H1 (cell line): ENCODE measurements around the gene ADGRA3. TPM values are rescaled to one million over a fixed set of nuclear protein-coding genes. Genes with fewer than 3 reads are reported as not detected.

Experiments used
- CTCF ChIA-PET: fragments of 300-600 bp; sonication (Branson Sonifier 250); formaldehyde crosslinking; loops from one replicate; lab custom pipeline; 2021; ENCODE audit not compliant: partially characterized antibody; lab: Charles Lee
- POLR2A ChIA-PET: fragments of 300-600 bp; sonication (Branson Sonifier 250); formaldehyde crosslinking; loops from one replicate; lab custom pipeline; 2021; ENCODE audit warnings: inconsistent platforms; ENCODE audit not compliant: partially characterized antibody; lab: Charles Lee
- DNase-seq, 2 experiments: peaks; one replicate each; pipeline versions ENCODE4 v3.0.0 to v3.0.0-alpha.2; 2010 to 2022; ENCODE audit warnings: low spot score in 2 of 2, low read depth in 1 of 2, mixed read lengths in 1 of 2
- FAIRE-seq: peaks from 2 replicates; lab custom pipeline; 2011; peaks lifted over from hg19 to GRCh38; lab: Jason Lieb, UNC
- H2AFZ ChIP-seq: 2 replicates; pipeline ENCODE4 v1.8.1; 2012; ENCODE audit warnings: low read length, inconsistent platforms
- H2AK5ac ChIP-seq: 2 replicates; pipeline ENCODE4 v1.6.1; 2013; ENCODE audit warnings: low read depth, low read length
- H2BK120ac ChIP-seq: replicated peaks from 2 replicates; pipeline ENCODE3; 2013; ENCODE audit warnings: low read depth, low read length, inconsistent platforms
- H2BK12ac ChIP-seq: 2 replicates; pipeline ENCODE4 v1.6.1; 2013; ENCODE audit warnings: low read depth, low read length
- H2BK15ac ChIP-seq: 2 replicates; pipeline ENCODE4 v1.6.1; 2013; ENCODE audit warnings: low read length
- H2BK20ac ChIP-seq: 2 replicates; pipeline ENCODE4 v1.6.1; 2013; ENCODE audit warnings: low read length
- H2BK5ac ChIP-seq: 2 replicates; pipeline ENCODE4 v1.6.1; 2013; ENCODE audit warnings: low read depth, low read length
- H3K14ac ChIP-seq: 2 replicates; pipeline ENCODE4 v1.6.1; 2013; ENCODE audit warnings: inconsistent platforms; ENCODE audit not compliant: insufficient read length
- H3K18ac ChIP-seq: 2 replicates; pipeline ENCODE4 v1.6.1; 2013; ENCODE audit warnings: low read length; ENCODE audit errors: extremely low read depth
- H3K23ac ChIP-seq: 2 replicates; pipeline ENCODE4 v1.6.1; 2013; ENCODE audit warnings: inconsistent platforms; ENCODE audit not compliant: insufficient read length
- H3K23me2 ChIP-seq: 2 replicates; pipeline ENCODE4 v1.6.1; 2013; ENCODE audit warnings: low read depth, low read length
- H3K27ac ChIP-seq: 2 replicates; pipeline ENCODE4 v1.6.1; 2011; ENCODE audit warnings: low read depth, low read length, inconsistent platforms
- H3K27me3 ChIP-seq, 4 experiments: replicated peaks in 1 of 4; 1 replicate in 1 of 4; 2 replicates in 3 of 4; pipeline versions ENCODE4 v1.6.1 to v1.8.1; 2011 to 2013; ENCODE audit warnings: low read length in 3 of 4, mild to moderate bottlenecking in 3 of 4, inconsistent platforms in 2 of 4, mixed read lengths in 2 of 4, moderate library complexity in 1 of 4; ENCODE audit not compliant: control insufficient read depth in 3 of 4, insufficient read depth in 3 of 4; ENCODE audit errors: extremely low read depth in 1 of 4
- H3K36me3 ChIP-seq, 4 experiments: 2 replicates each; pipeline versions ENCODE4 v1.6.1 to v1.8.1; 2011 to 2013; ENCODE audit warnings: mild to moderate bottlenecking in 4 of 4, low read length in 3 of 4, moderate library complexity in 2 of 4, control low read depth in 1 of 4, inconsistent platforms in 1 of 4; ENCODE audit not compliant: insufficient read depth in 4 of 4, control insufficient read depth in 2 of 4
- H3K4ac ChIP-seq: replicated peaks from 2 replicates; pipeline ENCODE3; 2013; ENCODE audit warnings: low read length, low read depth, mixed read lengths, inconsistent platforms; ENCODE audit not compliant: insufficient read length
- H3K4me1 ChIP-seq, 4 experiments: replicated peaks in 1 of 4; 1 replicate in 1 of 4; 2 replicates in 3 of 4; pipeline versions ENCODE4 v1.6.1 to v1.8.1; 2011 to 2013; ENCODE audit warnings: low read length in 3 of 4, inconsistent platforms in 2 of 4, mixed read lengths in 1 of 4; ENCODE audit not compliant: insufficient read depth in 4 of 4, control insufficient read depth in 3 of 4
- H3K4me2 ChIP-seq, 2 experiments: 2 replicates each; pipeline versions ENCODE4 v1.6.1 to v1.8.1; 2011 to 2013; ENCODE audit warnings: low read depth in 2 of 2, low read length in 2 of 2, control low read depth in 1 of 2, inconsistent platforms in 1 of 2, mild to moderate bottlenecking in 1 of 2; ENCODE audit not compliant: insufficient read depth in 1 of 2
- H3K4me3 ChIP-seq, 4 experiments: fragments of 200-600, 300-600 bp in 1 of 4; sonication (generic), shearing (Covaris generic), sonication (Bioruptor Twin) in 1 of 4; 2 replicates each; pipeline versions ENCODE4 v1.5.1 to v1.8.1; 2011 to 2016; ENCODE audit warnings: low read length in 4 of 4, low read depth in 3 of 4, control low read depth in 2 of 4, inconsistent platforms in 2 of 4, mild to moderate bottlenecking in 2 of 4, mixed read lengths in 1 of 4, moderate library complexity in 1 of 4; ENCODE audit not compliant: insufficient read depth in 2 of 4; ENCODE audit errors: extremely low read depth in 1 of 4
- H3K56ac ChIP-seq: replicated peaks from 2 replicates; pipeline ENCODE3; 2013; ENCODE audit warnings: low read depth, mild to moderate bottlenecking, mixed read lengths, low read length, inconsistent platforms; ENCODE audit not compliant: insufficient read length
- H3K79me1 ChIP-seq: 2 replicates; pipeline ENCODE4 v1.6.1; 2013; ENCODE audit warnings: low read depth, low read length, control low read depth
- H3K79me2 ChIP-seq, 2 experiments: 2 replicates each; pipeline versions ENCODE4 v1.6.1 to v1.8.1; 2012 to 2013; ENCODE audit warnings: low read length in 2 of 2, mild to moderate bottlenecking in 2 of 2, inconsistent platforms in 1 of 2; ENCODE audit not compliant: insufficient read depth in 2 of 2, control insufficient read depth in 1 of 2
- H3K9ac ChIP-seq, 4 experiments: replicated peaks in 1 of 4; 1 replicate in 1 of 4; 2 replicates in 3 of 4; pipeline versions ENCODE4 v1.6.1 to v1.8.1; 2011 to 2013; ENCODE audit warnings: low read depth in 3 of 4, low read length in 3 of 4, control low read depth in 2 of 4, mild to moderate bottlenecking in 2 of 4, moderate library complexity in 2 of 4, inconsistent platforms in 1 of 4; ENCODE audit errors: extremely low read depth in 1 of 4
- H3K9me3 ChIP-seq, 2 experiments: 2 replicates each; pipeline versions ENCODE4 v1.6.1 to v1.8.1; 2012 to 2013; ENCODE audit warnings: mild to moderate bottlenecking in 2 of 2, moderate library complexity in 2 of 2, control low read depth in 1 of 2, inconsistent platforms in 1 of 2, low read depth in 1 of 2, low read length in 1 of 2, mixed read lengths in 1 of 2; ENCODE audit not compliant: insufficient read depth in 2 of 2
- H4K20me1 ChIP-seq, 2 experiments: replicated peaks in 1 of 2; 2 replicates each; pipeline versions ENCODE3 to v1.8.1; 2011 to 2013; ENCODE audit warnings: inconsistent platforms in 2 of 2, low read length in 2 of 2, mild to moderate bottlenecking in 1 of 2; ENCODE audit not compliant: insufficient read depth in 2 of 2, control insufficient read depth in 1 of 2
- H4K5ac ChIP-seq: 2 replicates; pipeline ENCODE4 v1.6.1; 2013; ENCODE audit warnings: low read length, low read depth, mixed read lengths, inconsistent platforms; ENCODE audit not compliant: insufficient read length
- H4K8ac ChIP-seq: 2 replicates; pipeline ENCODE4 v1.8.0; 2013; ENCODE audit warnings: mild to moderate bottlenecking, moderate library complexity, low read length, inconsistent platforms; ENCODE audit not compliant: insufficient read depth; ENCODE audit errors: extremely low read depth
- H4K91ac ChIP-seq: replicated peaks from 2 replicates; pipeline ENCODE3; 2013; ENCODE audit warnings: low read length, mixed read lengths, inconsistent platforms; ENCODE audit not compliant: insufficient read length
- CBX8 ChIP-seq: fragments of 300-800, 300-1000 bp; sonication (generic); IDR thresholded peaks from 2 replicates; pipeline ENCODE4 v1.7.1; 2016; ENCODE audit warnings: low read depth, low read length, borderline replicate concordance
- CREB1 ChIP-seq: IDR thresholded peaks from 2 replicates; pipeline ENCODE4 v1.6.1; 2012; ENCODE audit warnings: inconsistent platforms
- EP300 ChIP-seq, 2 experiments: IDR thresholded peaks; 1 replicate in 1 of 2; 2 replicates in 1 of 2; pipeline ENCODE4 v1.6.1; 2011 to 2012; ENCODE audit warnings: low read depth in 2 of 2, low read length in 2 of 2, mild to moderate bottlenecking in 2 of 2, borderline replicate concordance in 1 of 2, inconsistent platforms in 1 of 2, moderate library complexity in 1 of 2
- JUN ChIP-seq: IDR thresholded peaks from 2 replicates; pipeline ENCODE4 v1.6.1; 2011; ENCODE audit warnings: low read depth, mild to moderate bottlenecking, improper control_type of control experiment, low read length
- RAD21 ChIP-seq, 2 experiments: IDR thresholded peaks in 1 of 2; conservative IDR thresholded peaks in 1 of 2; 2 replicates each; pipeline ENCODE4 v1.6.1; 2011; ENCODE audit warnings: low read depth in 2 of 2, low read length in 2 of 2, improper control_type of control experiment in 1 of 2, inconsistent platforms in 1 of 2, mild to moderate bottlenecking in 1 of 2, moderate library complexity in 1 of 2
- RXRA ChIP-seq: IDR thresholded peaks from 2 replicates; pipeline ENCODE4 v1.6.1; 2011; ENCODE audit warnings: low read depth, mild to moderate bottlenecking, low read length, moderate library complexity; ENCODE audit not compliant: insufficient read depth
- TAF7 ChIP-seq: optimal IDR thresholded peaks from 2 replicates; pipeline ENCODE3; 2011; ENCODE audit warnings: low read depth, mild to moderate bottlenecking, inconsistent platforms, low read length, moderate library complexity, borderline replicate concordance
- USF2 ChIP-seq: IDR thresholded peaks from 2 replicates; pipeline ENCODE4 v1.6.1; 2011; ENCODE audit warnings: low read length, improper control_type of control experiment
- WGBS, 2 experiments: shearing (Covaris generic) in 1 of 2; methylation state at CpG; one replicate each; pipeline versions ENCODE4 v1.1.6 to v1.1.7; 2013 to 2015; ENCODE audit warnings: low lambda C conversion rate in 2 of 2, mixed read lengths in 2 of 2, inconsistent platforms in 1 of 2, low coverage in 1 of 2, missing lambda C conversion rate in 1 of 2; ENCODE audit not compliant: insufficient replicate concordance in 2 of 2, insufficient coverage in 1 of 2, insufficient read length in 1 of 2; ENCODE audit errors: extremely low coverage in 1 of 2, missing lambda C conversion rate in 1 of 2; 5-methylcytosine and 5-hydroxymethylcytosine counted together
- polyA plus RNA-seq, 7 experiments: library from polyadenylated mRNA; depleted of rRNA in 3 of 7; stranded (reverse) in 5 of 7; unstranded in 2 of 7; fragments of >200 nt in 5 of 7; fragments of 200-250 nt in 2 of 7; gene quantifications; 1 replicate in 5 of 7; 2 replicates in 1 of 7; 4 replicates in 1 of 7; pipeline versions ENCODE4 v1.2.1 to v1.2.3, GENCODE V29; 2011 to 2013; ENCODE audit warnings: missing spikeins in 2 of 7, mixed read lengths in 2 of 7
- total RNA-seq: library from RNA; stranded (reverse); fragmentation: NEBNext Ultra II Directional; extraction: Animal tissue kit (Norgen Biotek cat#: 25700); gene quantifications from 2 replicates; pipeline ENCODE4 v1.2.1, GENCODE V29; 2021

ADGRA3 gene
- total and polyA plus RNA-seq, 2 of the 8 experiments (the other 6 are each of a cell fraction or from before 2014, with no cell fraction given): 31.5 to 63.0 TPM

GRCh38 chr4:22454955-22455354, 60.9 kb downstream of the ADGRA3 start:
- H4K20me1 ChIP-seq: peaks cover 1 to 3% of the 10 kb centered on the region in 2 experiments
- no peaks in the 10 kb centered on the region for H3K27me3 ChIP-seq
- H3K4me3 ChIP-seq: no peak overlapping the region
- no peak overlapping the region for H2BK5ac ChIP-seq
- no peaks in the 10 kb centered on the region for H3K9me3 ChIP-seq
- no peak overlapping the region for H2AK5ac ChIP-seq
- CTCF ChIA-PET: interaction anchor here (1.2 to 1.6 kb wide), 2 partner anchors 14 to 21 kb away, joined by 3 to 9 read pairs; no protein-coding TSS in a partner anchor
- H3K4me2 ChIP-seq: no peak overlapping the region
- peaks cover 0 to 7% (median 3%) of the 10 kb centered on the region in 4 experiments; a peak in 3 of 7 replicates for H3K4me1 ChIP-seq
- H3K23me2 ChIP-seq: no peaks in the 10 kb centered on the region; the same call in 1 of the 2 replicates
- H4K5ac ChIP-seq: no peak overlapping the region
- TF ChIP-seq RAD21 (IDR thresholded peaks at IDR 0.05 in 1 of 2, conservative IDR thresholded peaks at IDR 0.05 in 1 of 2; ENCODE audit: low read depth in 2 of 2, low read length in 2 of 2): no peak
- no peak for TF ChIP-seq USF2
- no peak for TF ChIP-seq EP300 (IDR thresholded peaks at IDR 0.05; ENCODE audit: borderline replicate concordance in 1 of 2, low read depth in 2 of 2, low read length in 2 of 2)
- no peak for TF ChIP-seq RXRA
- TF ChIP-seq TAF7: no peak
- TF ChIP-seq CBX8: no peak
- no peak for TF ChIP-seq CREB1
- TF ChIP-seq JUN: no peak
- DNase-seq: no peak
- no peak overlapping the region for H2BK120ac ChIP-seq
- H3K23ac ChIP-seq: no peak overlapping the region
- POLR2A ChIA-PET: no interaction called here
- no peaks in the 10 kb centered on the region for H3K79me1 ChIP-seq
- H3K56ac ChIP-seq: no peak overlapping the region
- H3K4ac ChIP-seq: no peak overlapping the region
- H4K91ac ChIP-seq: no peak overlapping the region
- no peak overlapping the region for H2BK20ac ChIP-seq
- H2BK12ac ChIP-seq: no peak overlapping the region
- WGBS, 2 experiments: 92% methylated on average over 3 of the region's 3 CpGs; no CpG with 5 or more reads in 1 of the 2 experiments
- FAIRE-seq: no peak
- no peak overlapping the region for H3K9ac ChIP-seq
- no peak overlapping the region for H2AFZ ChIP-seq
- H3K79me2 ChIP-seq: 0 out of 4 replicates have a peak, but pooled peaks cover 0 to under 1% of the 10 kb centered on the region in 2 experiments
- H3K36me3 ChIP-seq: peaks cover 3 to 19% (median 5%) of the 10 kb centered on the region in 4 experiments; a peak in 3 of 8 replicates
- no peak overlapping the region for H4K8ac ChIP-seq
- no peak overlapping the region for H3K18ac ChIP-seq
- H3K27ac ChIP-seq: no peak overlapping the region
- no peak overlapping the region for H2BK15ac ChIP-seq
- H3K14ac ChIP-seq: no peak overlapping the region
